ENCODE results near the gene SFSWAP. TPM values are rescaled to one million over a fixed set of nuclear protein-coding genes. Genes with fewer than 3 reads are reported as not detected.

Gene SFSWAP
- total RNA-seq, 1 experiment from 2014 or later, result 76.3 TPM

GRCh38 chr12:131832321-131833231 lies 121.7 kb downstream of the SFSWAP start:
- peaks cover 14% of the 10 kb centered on the region for H3K27me3 Mint-ChIP-seq (ENCODE audit: low read depth)
- 0 out of 2 replicates have a peak overlapping the region, but pooled peaks have one; percentile 1 for H3K4me3 Mint-ChIP-seq
- H3K9me3 Mint-ChIP-seq, result no peaks in the 10 kb centered on the region
- ATAC-seq (no peak), DNase-seq (ENCODE audit: low spot score) (no peak)
- H3K4me1 Mint-ChIP-seq, result peaks cover 19% of the 10 kb centered on the region
- ChIA-PET POLR2A (no interaction called here), CTCF (no interaction called here)
- TF ChIP-seq ZNF121 (CRISPR knock-in tag; IDR thresholded peaks at IDR 0.05) (0 out of 2 replicates have a peak, but pooled peaks have one; percentile 35), ZNF671 (CRISPR knock-in tag; IDR thresholded peaks at IDR 0.05) (no peak)
- H3K27ac Mint-ChIP-seq, result no peak overlapping the region
- no peaks in the 10 kb centered on the region for H3K36me3 Mint-ChIP-seq

- DNase-seq (ENCODE audit: low spot score) (no peak), ATAC-seq (no peak)
- Mint-ChIP-seq H3K9me3 (no peaks in the 10 kb centered on the region), H3K27me3 (ENCODE audit: low read depth) (peaks cover 14% of the 10 kb centered on the region), H3K4me3 (no peak overlapping the region), H3K4me1 (peaks cover 19% of the 10 kb centered on the region), H3K36me3 (no peaks in the 10 kb centered on the region), H3K27ac (no peak overlapping the region)
- ChIA-PET CTCF (interaction anchor here (0.6 to 1.4 kb wide), 6 partner anchors 9 to 102 kb away, joined by 3 to 6 read pairs (median 4); no protein-coding TSS in a partner anchor), POLR2A (no interaction called here)
- TF ChIP-seq NFYB (CRISPR knock-in tag; conservative IDR thresholded peaks at IDR 0.05; ENCODE audit: low read depth) (no peak), FOXP4 (CRISPR knock-in tag; IDR thresholded peaks at IDR 0.05) (no peak), RELA (CRISPR knock-in tag; IDR thresholded peaks at IDR 0.05; ENCODE audit: borderline replicate concordance) (no peak), ZNF263 (CRISPR knock-in tag; IDR thresholded peaks at IDR 0.05; ENCODE audit: low read depth) (no peak), ATF6 (CRISPR knock-in tag; IDR thresholded peaks at IDR 0.05) (no peak), ZBTB21 (CRISPR knock-in tag; IDR thresholded peaks at IDR 0.05; ENCODE audit: borderline replicate concordance) (no peak), E2F4 (CRISPR knock-in tag; IDR thresholded peaks at IDR 0.05; ENCODE audit: borderline replicate concordance, low read depth) (peak; percentile 47; the same call in 1 of the 2 replicates), CREM (CRISPR knock-in tag; IDR thresholded peaks at IDR 0.05) (0 out of 2 replicates have a peak, but pooled peaks have one; percentile 27), PRRX2 (CRISPR knock-in tag; IDR thresholded peaks at IDR 0.05) (no peak), JUN (CRISPR knock-in tag; IDR thresholded peaks at IDR 0.05) (no peak), ARID4B (CRISPR knock-in tag; IDR thresholded peaks at IDR 0.05; ENCODE audit: borderline replicate concordance) (no peak), AFF4 (CRISPR knock-in tag; IDR thresholded peaks at IDR 0.05; ENCODE audit: borderline replicate concordance) (no peak), TEAD4 (CRISPR knock-in tag; IDR thresholded peaks at IDR 0.05) (no peak), NR2C2 (CRISPR knock-in tag; IDR thresholded peaks at IDR 0.05) (no peak), ATF2 (CRISPR knock-in tag; IDR thresholded peaks at IDR 0.05; ENCODE audit: borderline replicate concordance, low read depth) (no peak)
Measured at GRCh38 chr12:131833288-131833895, 122.5 kb downstream of the SFSWAP start.
